Breast epithelium (tissue), 3 donors: ENCODE data around the gene ARL6IP4.

ENCODE experiments used
- CTCF ChIP-seq, 3 donors: fragments of 450-650 bp; IDR thresholded peaks; one replicate each; pipeline ENCODE4 v1.5.1; 2016 to 2017; ENCODE audit warnings: antibody characterized with exemption in 3 of 3, mild to moderate bottlenecking in 3 of 3, moderate library complexity in 3 of 3
- POLR2A ChIP-seq: fragments of 450-650 bp; IDR thresholded peaks from one replicate; pipeline ENCODE4 v1.6.1; 2016; ENCODE audit warnings: antibody characterized with exemption, mild to moderate bottlenecking, moderate library complexity
- POLR2AphosphoS5 ChIP-seq, 3 donors: sonication (generic); formaldehyde crosslinking; IDR thresholded peaks; one replicate each; pipeline ENCODE4 v1.6.1; 2017; ENCODE audit warnings: antibody characterized with exemption in 3 of 3

GRCh38 chr12:123030686-123031085, 50.2 kb downstream of the ARL6IP4 start:
- TF ChIP-seq POLR2A (no peak), CTCF (IDR thresholded peaks at IDR 0.05) (no peak), POLR2AphosphoS5 (IDR thresholded peaks at IDR 0.05) (no peak)
